Measurements from ENCODE around the gene THSD4.

Gene THSD4

DNA sequence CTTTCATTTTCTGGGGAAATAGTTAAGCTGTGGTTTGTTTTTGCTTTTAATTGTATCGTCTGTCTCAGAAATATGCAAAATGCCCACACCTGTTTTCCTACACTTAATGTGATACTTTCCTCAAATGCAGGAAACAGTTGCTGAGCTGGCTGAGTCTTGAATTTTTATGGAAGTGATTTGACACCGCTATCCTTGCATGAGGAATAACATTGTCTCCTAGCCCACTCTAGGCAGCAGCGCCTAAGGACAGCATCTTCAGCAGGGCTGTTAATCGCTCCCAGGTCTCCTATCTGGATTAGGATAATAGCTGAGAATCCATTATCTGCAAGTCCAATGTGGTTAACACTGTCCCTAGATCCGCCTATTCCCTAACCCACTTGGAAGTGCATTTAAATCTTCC is 562.5 kb downstream of the THSD4 start:
- no peak for DNase-seq

- no peak for DNase-seq
Observed at GRCh38 chr15:71678191-71678590, 562.9 kb downstream of the THSD4 start.

- no peak for DNase-seq
Observed at GRCh38 chr15:71678605-71679004, 563.3 kb downstream of the THSD4 start.

DNA sequence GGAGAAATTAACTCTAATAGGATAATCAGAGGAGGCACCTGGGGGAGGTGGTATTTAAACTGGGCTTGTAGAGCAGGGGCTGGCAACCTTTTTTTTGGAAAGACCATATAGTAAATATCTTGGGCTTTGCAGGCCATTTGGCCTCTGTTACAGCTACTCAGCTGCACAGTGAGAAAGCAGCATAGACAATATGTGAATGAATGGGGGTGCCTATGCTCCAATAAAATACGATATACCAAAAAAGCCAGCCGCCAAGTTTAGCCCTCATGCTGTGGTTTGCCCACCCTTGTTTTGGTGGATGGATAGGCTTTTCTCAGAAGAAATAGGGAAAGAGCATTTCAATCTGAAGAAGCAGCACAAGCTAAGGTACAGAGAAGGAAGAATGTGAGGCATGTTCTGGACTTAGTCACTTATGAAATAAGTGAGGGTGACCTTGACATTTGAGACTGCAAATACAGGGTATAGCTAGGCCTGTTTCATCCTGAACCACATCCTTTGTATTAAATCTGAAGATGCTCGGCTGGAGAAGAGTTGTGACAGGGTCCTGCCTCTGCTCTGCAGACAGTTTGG is 564.0 kb downstream of the THSD4 start:
- DNase-seq, result no peak

GRCh38 chr15:71679793-71680353 is 564.6 kb downstream of the THSD4 start:
- no peak for DNase-seq

GRCh38 chr15:71682001-71682400 is 566.7 kb downstream of the THSD4 start:
- no peak for DNase-seq

DNA sequence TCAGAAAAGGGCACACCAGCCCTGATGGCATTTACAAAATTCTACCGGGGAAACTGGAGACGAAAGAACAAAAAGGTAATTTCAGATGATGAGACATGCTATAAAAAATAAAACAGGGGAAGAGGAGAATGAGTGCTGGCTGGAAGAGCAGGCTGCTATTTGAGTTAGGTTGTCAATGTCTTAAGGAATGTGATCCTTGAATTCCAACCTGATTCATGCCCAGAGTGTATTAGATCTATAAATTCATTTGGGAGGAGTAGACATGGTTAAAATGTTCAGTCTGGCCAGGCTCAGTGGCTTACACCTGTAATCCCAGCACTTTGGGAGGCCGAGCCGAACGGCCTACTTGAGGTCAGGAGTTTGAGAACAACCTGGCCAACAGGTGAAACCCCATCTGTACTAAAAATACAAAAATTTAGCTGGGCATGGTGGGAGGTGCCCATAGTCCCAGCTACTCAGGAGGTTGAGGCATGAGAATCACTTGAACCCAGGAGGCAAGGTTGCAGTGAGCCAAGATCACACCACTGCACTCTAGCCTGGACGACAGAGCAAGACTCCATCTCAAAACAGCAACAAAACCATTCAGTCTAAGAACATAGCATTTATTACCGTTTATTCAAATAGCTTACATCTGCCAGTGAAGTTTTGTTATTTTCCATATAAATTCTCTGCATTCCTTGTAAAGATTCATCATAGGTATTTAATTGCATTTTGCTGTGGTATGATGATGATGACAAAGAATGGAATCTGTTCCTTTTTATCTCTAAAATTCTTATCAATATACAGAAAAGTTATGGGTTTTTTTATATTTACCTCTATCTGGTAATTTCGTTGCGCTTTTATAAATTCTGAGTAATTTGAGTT is 568.4 kb downstream of the THSD4 start:
- DNase-seq, result no peak

DNA sequence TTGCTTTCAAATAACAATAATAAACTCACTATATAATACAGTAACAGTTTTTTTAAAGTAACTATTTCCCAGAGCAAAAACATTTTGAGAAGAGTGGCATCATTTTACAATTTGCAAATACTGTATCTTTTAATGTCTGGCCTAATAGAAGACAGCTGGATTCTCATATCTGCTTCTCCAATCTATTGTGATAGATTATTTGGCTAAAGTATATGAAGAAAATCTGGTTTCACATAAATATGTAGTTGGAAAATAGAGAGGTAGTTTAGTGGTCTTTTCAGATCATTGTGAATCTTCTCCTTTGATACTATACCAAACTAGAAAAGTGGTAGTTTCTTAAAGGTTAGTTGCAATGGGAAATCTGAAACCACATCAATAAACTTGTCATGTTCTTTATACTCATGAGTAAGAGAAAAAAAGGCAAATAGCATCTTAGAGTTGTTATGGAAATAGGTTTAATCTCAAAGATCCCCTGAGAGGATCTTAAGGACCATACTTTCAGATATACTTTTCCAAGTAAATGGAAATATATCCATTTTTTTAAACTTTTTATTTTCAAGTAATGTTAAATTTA is 570.2 kb downstream of the THSD4 start:
- DNase-seq, result no peak

GRCh38 chr15:71686221-71687050 is 571.2 kb downstream of the THSD4 start:
- no peak for DNase-seq

- DNase-seq, result no peak
Observed at GRCh38 chr15:71687902-71688508, 572.7 kb downstream of the THSD4 start.

DNA sequence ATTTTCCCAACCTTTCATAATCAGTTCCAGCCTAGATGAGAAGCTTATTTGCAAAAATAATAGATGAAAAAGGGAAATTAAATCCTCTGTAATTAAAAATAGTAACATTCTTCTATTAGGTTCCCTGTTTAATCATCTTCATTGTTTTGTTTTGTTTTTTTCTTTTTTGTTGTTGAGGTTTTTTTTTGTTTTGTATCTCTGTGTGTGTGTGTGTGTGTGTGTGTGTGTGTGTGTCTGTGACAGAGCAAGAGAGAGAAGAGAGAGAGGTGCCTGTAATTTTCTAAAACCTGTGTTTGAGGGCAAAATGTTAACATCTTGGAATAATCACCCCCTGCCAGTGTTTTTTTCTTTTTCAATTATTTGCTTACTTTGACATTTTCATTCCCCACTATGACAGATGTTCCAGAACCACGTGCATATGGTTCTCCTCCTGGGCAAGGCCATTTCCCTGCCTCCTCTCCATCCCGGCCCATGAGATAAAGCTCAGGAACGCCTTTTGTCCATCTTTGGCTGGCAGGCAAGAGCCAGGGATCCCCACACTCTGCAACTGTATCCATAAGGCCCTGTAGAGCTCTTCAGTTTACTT is 573.3 kb downstream of the THSD4 start:
- no peak for DNase-seq

- DNase-seq, result no peak
Observed at GRCh38 chr15:71691081-71691457, 575.8 kb downstream of the THSD4 start.

- no peak for DNase-seq
Observed at GRCh38 chr15:71691458-71692417, 576.5 kb downstream of the THSD4 start.

DNA sequence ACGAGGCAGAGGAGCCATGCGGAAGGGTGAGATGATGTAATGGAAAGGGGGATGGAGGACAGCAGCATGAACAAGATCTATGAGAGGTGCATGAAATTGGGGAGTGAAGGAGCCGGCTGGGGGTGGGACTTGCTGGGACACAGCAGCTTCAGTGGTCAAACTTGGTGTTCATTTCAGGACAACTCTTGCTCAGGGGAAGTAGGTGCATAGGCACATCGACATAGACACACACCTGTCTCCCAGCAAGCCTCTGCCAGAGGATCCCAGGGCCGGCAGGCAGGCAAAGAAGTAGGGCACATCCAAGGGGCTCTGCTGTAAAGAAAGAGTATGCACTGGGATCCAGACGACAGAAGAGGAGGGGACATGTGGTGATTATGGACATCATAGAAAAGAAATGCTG is 582.0 kb downstream of the THSD4 start:
- DNase-seq, result no peak

DNA sequence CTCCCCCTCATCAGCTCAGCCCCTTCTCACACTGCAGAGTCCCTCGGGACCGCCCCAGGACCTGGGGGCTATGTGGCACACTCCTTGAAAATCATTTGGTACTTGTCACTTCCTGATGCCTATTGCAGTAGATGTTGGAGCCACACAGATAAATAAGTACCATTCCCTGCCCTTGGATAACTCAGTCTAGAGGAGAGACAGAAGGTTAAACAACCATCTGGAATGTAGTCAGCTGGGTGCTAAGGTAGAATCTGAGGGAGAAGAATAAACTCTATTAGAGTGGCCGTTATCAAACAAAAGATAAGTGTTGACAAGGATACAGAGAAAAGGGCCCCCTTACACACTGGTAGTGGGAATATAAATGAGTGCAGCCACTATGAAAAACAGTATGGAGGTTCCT is 582.8 kb downstream of the THSD4 start:
- no peak for DNase-seq

GRCh38 chr15:71698742-71699141 is 583.5 kb downstream of the THSD4 start:
- no peak for DNase-seq

GRCh38 chr15:71699977-71700376 is 584.7 kb downstream of the THSD4 start:
- no peak for DNase-seq

- DNase-seq, result no peak
Observed at GRCh38 chr15:71701808-71702207, 586.5 kb downstream of the THSD4 start.

DNA sequence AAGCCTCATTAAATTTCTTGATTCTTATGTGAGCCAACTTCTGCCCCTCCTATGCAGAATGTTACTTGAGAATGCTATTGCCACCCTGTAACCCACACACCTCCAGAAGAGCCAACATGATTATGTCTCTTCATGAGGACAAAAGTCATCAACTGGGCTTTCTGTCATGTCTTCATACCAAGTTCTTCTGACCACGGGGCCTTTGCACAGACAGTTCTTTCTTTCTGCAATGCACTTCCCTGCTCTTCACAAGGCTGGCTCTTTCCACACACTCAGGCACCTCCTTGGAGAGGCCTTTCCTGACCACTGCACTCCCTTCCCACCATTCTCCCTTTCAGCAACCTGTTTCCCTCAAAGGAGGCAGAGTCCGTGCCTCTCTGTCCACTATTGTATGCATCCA is 587.2 kb downstream of the THSD4 start:
- DNase-seq, result no peak

DNA sequence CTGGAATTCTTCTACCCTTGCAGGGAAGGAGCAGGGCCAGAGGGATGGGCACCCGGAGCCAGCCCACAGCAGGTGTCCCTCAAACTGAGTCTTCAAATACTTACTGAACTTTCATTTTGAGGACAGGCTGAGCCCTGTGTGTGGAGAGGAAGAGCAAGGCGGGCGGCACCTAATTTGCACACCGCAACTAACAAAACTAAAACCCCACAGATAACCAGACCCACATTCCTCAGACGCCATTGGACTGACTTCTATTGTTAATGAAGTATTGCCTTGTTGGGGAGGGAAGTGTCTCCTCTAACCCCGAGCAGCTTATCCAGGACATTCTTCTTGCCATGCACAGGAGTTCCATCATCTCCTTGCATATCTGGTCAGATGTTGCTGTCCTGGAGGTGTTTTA is 589.9 kb downstream of the THSD4 start:
- no peak for DNase-seq

Measured in stimulated activated CD8-positive, alpha-beta memory T cell treated with anti-CD3 and anti-CD28 coated beads, Interleukin-4, amount 100 ng/mL, for 48 hours (primary cell).